ENCODE data around the gene ITPR2. TPM values are rescaled to one million over a fixed set of nuclear protein-coding genes. Genes with fewer than 3 reads are reported as not detected.

ITPR2 gene
- total and polyA plus RNA-seq, 2 of the 13 experiments (the other 11 are each of a cell fraction or from before 2014, with no cell fraction given) = 31.9 to 81.9 TPM

- intact Hi-C loops (cut with micrococcal nuclease; ENCODE audit: unreplicated experiment) (no loop called here), in situ Hi-C loops (cut with HindIII; ENCODE audit: extremely low pct_ligation_motif_present, low pct_unique_long_range_greater_than_20kb) (no loop called here)
- FAIRE-seq (no peak), DNase-seq (ENCODE audit: low spot score) (no peak), ATAC-seq (no peak)
- TF ChIP-seq ZNF740 (CRISPR knock-in tag; IDR thresholded peaks at IDR 0.05) (no peak), SP4 (CRISPR knock-in tag; IDR thresholded peaks at IDR 0.05) (no peak), CEBPZ (IDR thresholded peaks at IDR 0.05; ENCODE audit: low read length) (no peak)
- Histone ChIP-seq H2AFZ (ENCODE audit: low read length) (no peak overlapping the region), H3K9ac (ENCODE audit: insufficient read depth, low read depth, low read length) (no peak overlapping the region), H3K4me2 (ENCODE audit: low read depth, low read length) (no peak overlapping the region), H3K36me3 (replicated peaks in 1 of 2; ENCODE audit: control insufficient read depth in 1 of 2, insufficient read depth in 2 of 2, low read length in 2 of 2) (peaks cover 7 to 19% of the 10 kb centered on the region in 2 experiments), H3K4me3 (replicated peaks in 1 of 3; ENCODE audit: insufficient read depth in 1 of 3, low read depth in 2 of 3, low read length in 3 of 3) (no peak overlapping the region), H3K9me3 (ENCODE audit: low read length) (no peaks in the 10 kb centered on the region), H3K27me3 (ENCODE audit: control insufficient read depth in 1 of 2, insufficient read depth in 2 of 2, low read length in 2 of 2) (no peaks in the 10 kb centered on the region), H3K4me1 (ENCODE audit: insufficient read depth, low read length) (peaks cover 23% of the 10 kb centered on the region), H4K20me1 (ENCODE audit: insufficient read depth, low read length) (peaks cover 18% of the 10 kb centered on the region), H3K79me2 (ENCODE audit: insufficient read depth, low read length) (no peaks in the 10 kb centered on the region), H3K27ac (ENCODE audit: extremely low read length, insufficient read depth, low read length) (no peak overlapping the region)
- CTCF ChIA-PET (ENCODE audit: low intra/inter-chr PET ratio, low total read pairs) = no interaction called here
- POLR2A ChIA-PET = no interaction called here
- WGBS (ENCODE audit: low lambda C conversion rate) = 91% methylated on average over 2 of the region's 2 CpGs
- BruUV-seq (replicated peaks) = no TSS peak
Observed at GRCh38 chr12:26428420-26428819, 404.6 kb downstream of the ITPR2 start.

- peaks cover 16% of the 10 kb centered on the region for H4K20me1 ChIP-seq (ENCODE audit: insufficient read depth, low read length)
- no peak overlapping the region for H3K4me2 ChIP-seq (ENCODE audit: low read depth, low read length)
- peaks cover 23% of the 10 kb centered on the region for H3K4me1 ChIP-seq (ENCODE audit: insufficient read depth, low read length)
- H3K4me3 ChIP-seq (replicated peaks in 1 of 3; ENCODE audit: insufficient read depth in 1 of 3, low read depth in 2 of 3, low read length in 3 of 3) = no peak overlapping the region
- ChIA-PET CTCF (ENCODE audit: low intra/inter-chr PET ratio, low total read pairs) (no interaction called here), POLR2A (no interaction called here)
- H3K9me3 ChIP-seq (ENCODE audit: low read length) = no peaks in the 10 kb centered on the region
- no peak for DNase-seq (ENCODE audit: low spot score)
- in situ Hi-C loops (cut with HindIII; ENCODE audit: extremely low pct_ligation_motif_present, low pct_unique_long_range_greater_than_20kb) = no loop called here
- peaks cover 2 to 16% of the 10 kb centered on the region in 2 experiments for H3K36me3 ChIP-seq (replicated peaks in 1 of 2; ENCODE audit: control insufficient read depth in 1 of 2, insufficient read depth in 2 of 2, low read length in 2 of 2)
- no peak overlapping the region for H3K9ac ChIP-seq (ENCODE audit: insufficient read depth, low read depth, low read length)
- no TSS peak for BruUV-seq (replicated peaks)
- no peak overlapping the region for H3K27ac ChIP-seq (ENCODE audit: extremely low read length, insufficient read depth, low read length)
- no peak overlapping the region for H2AFZ ChIP-seq (ENCODE audit: low read length)
- WGBS (ENCODE audit: low lambda C conversion rate) = 100% methylated on average over 1 of the region's 1 CpG
- no peak for ATAC-seq
- H3K79me2 ChIP-seq (ENCODE audit: insufficient read depth, low read length) = no peaks in the 10 kb centered on the region
- FAIRE-seq = no peak
- no peaks in the 10 kb centered on the region for H3K27me3 ChIP-seq (ENCODE audit: control insufficient read depth in 1 of 2, insufficient read depth in 2 of 2, low read length in 2 of 2)
- intact Hi-C loops (cut with micrococcal nuclease; ENCODE audit: unreplicated experiment) = no loop called here
- TF ChIP-seq RFXAP (CRISPR knock-in tag; IDR thresholded peaks at IDR 0.05; ENCODE audit: borderline replicate concordance) (no peak), HNRNPUL1 (IDR thresholded peaks at IDR 0.05; ENCODE audit: low read depth, low read length) (no peak), ZNF530 (CRISPR knock-in tag; IDR thresholded peaks at IDR 0.05; ENCODE audit: low read depth) (no peak), KAT2B (IDR thresholded peaks at IDR 0.05; ENCODE audit: borderline replicate concordance, low read depth, low read length) (no peak), ZNF790 (CRISPR knock-in tag; IDR thresholded peaks at IDR 0.05; ENCODE audit: borderline replicate concordance) (no peak), SALL1 (CRISPR knock-in tag; IDR thresholded peaks at IDR 0.05) (no peak), ZNF761 (CRISPR knock-in tag; conservative IDR thresholded peaks at IDR 0.05) (no peak), ZNF704 (CRISPR knock-in tag; IDR thresholded peaks at IDR 0.05; ENCODE audit: borderline replicate concordance) (no peak), ZNF260 (CRISPR knock-in tag; IDR thresholded peaks at IDR 0.05; ENCODE audit: borderline replicate concordance, low read depth) (no peak), NFE2 (CRISPR knock-in tag; IDR thresholded peaks at IDR 0.05) (no peak), KLF12 (CRISPR knock-in tag; IDR thresholded peaks at IDR 0.05; ENCODE audit: borderline replicate concordance) (no peak), DMAP1 (CRISPR knock-in tag; IDR thresholded peaks at IDR 0.05) (no peak), ZNF564 (CRISPR knock-in tag; IDR thresholded peaks at IDR 0.05) (no peak)
Observed at GRCh38 chr12:26426652-26427051, 406.3 kb downstream of the ITPR2 start.
